Endodermal cell (in vitro differentiated cells): ENCODE measurements around the gene MSH6. TPM values are rescaled to one million over a fixed set of nuclear protein-coding genes. Genes with fewer than 3 reads are reported as not detected.
A peak's percentile ranks its signal among the peaks of the same experiment; 100 is the strongest.

ENCODE experiments used
- DNase-seq: peaks from one replicate; pipeline ENCODE4 v3.0.0-alpha.2; 2017
- H3K27ac ChIP-seq: 2 replicates; pipeline ENCODE4 v1.5.1; 2013; ENCODE audit warnings: mild to moderate bottlenecking, low read depth, low read length, moderate library complexity
- H3K27me3 ChIP-seq: 2 replicates; pipeline ENCODE4 v1.6.1; 2013; ENCODE audit warnings: mild to moderate bottlenecking, low read length, moderate library complexity; ENCODE audit not compliant: insufficient read depth, control insufficient read depth, poor library complexity, severe bottlenecking
- H3K36me3 ChIP-seq: 2 replicates; pipeline ENCODE4 v1.7.0; 2013; ENCODE audit warnings: mild to moderate bottlenecking, low read length, moderate library complexity; ENCODE audit not compliant: control insufficient read depth, insufficient read depth
- H3K4me1 ChIP-seq: one replicate; pipeline ENCODE4 v1.7.0; 2013; ENCODE audit warnings: low read length; ENCODE audit not compliant: control insufficient read depth, insufficient read depth
- H3K4me3 ChIP-seq: 2 replicates; pipeline ENCODE4 v1.5.1; 2013; ENCODE audit warnings: mild to moderate bottlenecking, low read length, moderate library complexity
- H3K9ac ChIP-seq: 2 replicates; pipeline ENCODE4 v1.6.1; 2013; ENCODE audit warnings: mild to moderate bottlenecking, low read length, moderate library complexity; ENCODE audit not compliant: poor library complexity, severe bottlenecking; ENCODE audit errors: extremely low read depth
- H3K9me3 ChIP-seq: 2 replicates; pipeline ENCODE4 v1.6.1; 2013; ENCODE audit warnings: mild to moderate bottlenecking, low read length, moderate library complexity; ENCODE audit not compliant: control insufficient read depth
- H3K27ac Mint-ChIP-seq: 2 replicates; pipeline ENCODE4 v1.8.0; 2020; ENCODE audit warnings: mixed read lengths
- H3K27me3 Mint-ChIP-seq: 2 replicates; pipeline ENCODE4 v1.8.0; 2021; ENCODE audit warnings: mild to moderate bottlenecking, mixed read lengths; ENCODE audit not compliant: insufficient read depth
- H3K36me3 Mint-ChIP-seq: 2 replicates; pipeline ENCODE4 v1.8.0; 2020; ENCODE audit warnings: low read depth, mixed read lengths
- H3K4me1 Mint-ChIP-seq: 2 replicates; pipeline ENCODE4 v1.8.0; 2020; ENCODE audit warnings: mixed read lengths
- H3K4me3 Mint-ChIP-seq: 2 replicates; pipeline ENCODE4 v1.8.0; 2020; ENCODE audit warnings: mild to moderate bottlenecking, moderate library complexity, mixed read lengths
- H3K9me3 Mint-ChIP-seq: 2 replicates; pipeline ENCODE4 v1.8.0; 2020; ENCODE audit warnings: mild to moderate bottlenecking, mixed read lengths
- CTCF ChIP-seq: fragments of 200-600 bp; sonication (generic); conservative IDR thresholded peaks from 2 replicates; pipeline ENCODE4 v1.5.0; 2021; ENCODE audit warnings: antibody characterized with exemption, mild to moderate bottlenecking
- WGBS, 2 experiments: methylation state at CpG; one replicate each; pipeline versions ENCODE4 v1.1.5 to v1.1.7; 2013; ENCODE audit warnings: missing lambda C conversion rate in 2 of 2, mixed read lengths in 1 of 2; ENCODE audit not compliant: insufficient coverage in 1 of 2, insufficient read length in 1 of 2; 5-methylcytosine and 5-hydroxymethylcytosine counted together
- total RNA-seq, 2 donors: library from RNA; stranded (reverse); fragmentation: NEBNext Ultra II Directional in 1 of 2; extraction: Animal tissue kit (Norgen Biotek cat#: 25700) in 1 of 2; gene quantifications; 2 replicates in 1 of 2; 3 replicates in 1 of 2; pipeline ENCODE4 v1.2.1, GENCODE V29; 2021

Gene MSH6
- total RNA-seq, 2 donors from 2014 or later, result 363 to 368 TPM

GRCh38 chr2:47796090-47796697 is 13.2 kb downstream of the MSH6 start:
- Histone ChIP-seq H3K4me1 (no peaks in the 10 kb centered on the region), H3K27me3 (no peaks in the 10 kb centered on the region), H3K4me3 (no peak overlapping the region), H3K27ac (no peak overlapping the region), H3K9ac (no peak overlapping the region), H3K36me3 (peaks cover 90% of the 10 kb centered on the region), H3K9me3 (peaks cover 6% of the 10 kb centered on the region)
- H3K36me3 Mint-ChIP-seq, result peaks cover 86% of the 10 kb centered on the region
- no peaks in the 10 kb centered on the region for H3K9me3 Mint-ChIP-seq
- TF ChIP-seq CTCF, result no peak
- H3K4me3 Mint-ChIP-seq, result no peak overlapping the region
- no peaks in the 10 kb centered on the region for H3K27me3 Mint-ChIP-seq
- no peak overlapping the region for H3K27ac Mint-ChIP-seq
- no peak for DNase-seq
- no peaks in the 10 kb centered on the region for H3K4me1 Mint-ChIP-seq
- WGBS, 2 experiments, result 99 to 100% methylated on average over 2 of the region's 2 CpGs

GRCh38 chr2:47798631-47799030 is 15.7 kb downstream of the MSH6 start:
- no peak overlapping the region for H3K4me3 ChIP-seq
- Mint-ChIP-seq H3K27ac (peak overlapping the region; percentile 16), H3K4me1 (no peaks in the 10 kb centered on the region), H3K27me3 (no peaks in the 10 kb centered on the region), H3K36me3 (peaks cover 95% of the 10 kb centered on the region), H3K9me3 (no peaks in the 10 kb centered on the region), H3K4me3 (no peak overlapping the region)
- 96 to 98% methylated on average over 3 to 6 of the region's 6 CpGs for WGBS, 2 experiments
- H3K36me3 ChIP-seq, result peaks cover 100% of the 10 kb centered on the region
- no peak overlapping the region for H3K27ac ChIP-seq
- H3K9ac ChIP-seq, result no peak overlapping the region
- H3K9me3 ChIP-seq, result peaks cover 29% of the 10 kb centered on the region
- no peak for TF ChIP-seq CTCF
- no peak for DNase-seq
- H3K27me3 ChIP-seq, result no peaks in the 10 kb centered on the region
- H3K4me1 ChIP-seq, result no peaks in the 10 kb centered on the region

- Histone ChIP-seq H3K4me1 (no peaks in the 10 kb centered on the region), H3K9ac (no peak overlapping the region), H3K4me3 (no peak overlapping the region), H3K36me3 (peaks cover 100% of the 10 kb centered on the region), H3K9me3 (peaks cover 30% of the 10 kb centered on the region), H3K27ac (no peak overlapping the region), H3K27me3 (no peaks in the 10 kb centered on the region)
- Mint-ChIP-seq H3K4me1 (no peaks in the 10 kb centered on the region), H3K27ac (no peak overlapping the region), H3K27me3 (no peaks in the 10 kb centered on the region), H3K9me3 (no peaks in the 10 kb centered on the region), H3K4me3 (no peak overlapping the region), H3K36me3 (peaks cover 96% of the 10 kb centered on the region)
- no peak for TF ChIP-seq CTCF
- 89 to 97% methylated on average over 6 of the region's 6 CpGs for WGBS, 2 experiments
- no peak for DNase-seq
These were observed 16.2 kb downstream of the MSH6 start for GRCh38 chr2:47799031-47799609.
